K562 (cell line): Measurements from ENCODE around the gene TCP11.

Source experiments
- CTCF ChIP-seq, 3 experiments: IDR thresholded peaks in 2 of 3; conservative IDR thresholded peaks in 1 of 3; 2 replicates each; pipeline ENCODE4 v1.5.1; 2011 to 2012; ENCODE audit warnings: low read length in 3 of 3, mild to moderate bottlenecking in 3 of 3, control low read depth in 2 of 3, improper control_type of control experiment in 1 of 3, inconsistent platforms in 1 of 3, low read depth in 1 of 3, mixed read lengths in 1 of 3, moderate library complexity in 1 of 3; ENCODE audit not compliant: insufficient read depth in 2 of 3
- DPF2 ChIP-seq: fragments of 450-650 bp; IDR thresholded peaks from 2 replicates; pipeline ENCODE4 v1.6.1; 2016
- FOXA1 ChIP-seq: fragments of 450-650 bp; IDR thresholded peaks from 2 replicates; pipeline ENCODE4 v1.6.1; 2016; ENCODE audit warnings: mild to moderate bottlenecking, borderline replicate concordance
- FOXO4 ChIP-seq: fragments of 450-650 bp; formaldehyde crosslinking; IDR thresholded peaks from 2 replicates; pipeline ENCODE4 v1.4.0; 2020; ENCODE audit warnings: mild to moderate bottlenecking, moderate library complexity
- JUNB ChIP-seq: fragments of 450-650 bp; formaldehyde crosslinking; conservative IDR thresholded peaks from 2 replicates; pipeline ENCODE4 v1.4.0; 2020; ENCODE audit warnings: mild to moderate bottlenecking
- SMAD1 ChIP-seq: fragments of 150-350 bp; IDR thresholded peaks from 2 replicates; pipeline ENCODE4 v1.6.1; 2014; ENCODE audit warnings: low read length, low read depth; ENCODE audit not compliant: partially characterized antibody
- TAF1 ChIP-seq: IDR thresholded peaks from 2 replicates; pipeline ENCODE4 v1.6.1; 2011; ENCODE audit warnings: mild to moderate bottlenecking, low read length, moderate library complexity; ENCODE audit not compliant: insufficient read depth, control insufficient read depth, severe bottlenecking; ENCODE audit errors: extremely low read depth
- ZBTB1 ChIP-seq: sonication (generic); formaldehyde crosslinking; IDR thresholded peaks from 2 replicates; pipeline ENCODE4 v1.8.1; 2023; ENCODE audit warnings: missing genetic modification reagents, low read depth, mild to moderate bottlenecking, borderline replicate concordance
- ZNF3 ChIP-seq: fragments of 250-450 bp; sonication (Bioruptor Pico); IDR thresholded peaks from 2 replicates; pipeline ENCODE4 v1.5.0; 2021; ENCODE audit warnings: mild to moderate bottlenecking, moderate library complexity

- TF ChIP-seq FOXO4 (CRISPR knock-in tag) (no peak), ZNF3 (no peak), JUNB (CRISPR knock-in tag) (no peak), TAF1 (no peak), CTCF (IDR thresholded peaks at IDR 0.05 in 2 of 3, conservative IDR thresholded peaks at IDR 0.05 in 1 of 3; ENCODE audit: insufficient read depth in 2 of 3, low read depth in 1 of 3, low read length in 3 of 3) (no peak), ZBTB1 (CRISPR knock-in tag) (no peak), DPF2 (no peak), SMAD1 (no peak), FOXA1 (no peak)
Observed at GRCh38 chr6:35190306-35190705, 49.2 kb upstream of the TCP11 start.
